Activated CD4-positive, alpha-beta memory T cell treated with anti-CD3 and anti-CD28 coated beads, Interleukin-2, amount 10 ng/mL, durations not matched to agents 7 days and 5 days (primary cell): ENCODE data around the gene IL4. TPM values are rescaled to one million over a fixed set of nuclear protein-coding genes. Genes with fewer than 3 reads are reported as not detected.
A peak's percentile ranks its signal among the peaks of the same experiment; 100 is the strongest.
"Not testable (repeated sequence)": the region's sequence is repeated elsewhere in the genome, so short reads cannot be mapped to it uniquely, and the experiment has no call there.

Experiments
- CTCF ChIA-PET: fragments of 350-600 bp; sonication (Branson Sonifier 250); formaldehyde crosslinking; loops from one replicate; lab custom pipeline; 2021; ENCODE audit warnings: antibody characterized with exemption, inconsistent platforms; lab: Charles Lee
- POLR2A ChIA-PET: fragments of 350-600 bp; sonication (Branson Sonifier 250); formaldehyde crosslinking; loops from one replicate; lab custom pipeline; 2021; ENCODE audit warnings: antibody characterized with exemption; lab: Charles Lee
- DNase-seq: peaks from one replicate; pipeline ENCODE4 v3.0.0-alpha.2; 2020
- H3K27ac Mint-ChIP-seq: one replicate; pipeline ENCODE4 v1.8.0; 2021; ENCODE audit warnings: mild to moderate bottlenecking, mixed read lengths
- H3K27me3 Mint-ChIP-seq: one replicate; pipeline ENCODE4 v1.8.0; 2021; ENCODE audit warnings: mixed read lengths
- H3K36me3 Mint-ChIP-seq: one replicate; pipeline ENCODE4 v1.8.0; 2021; ENCODE audit warnings: low read depth, mixed read lengths
- H3K4me1 Mint-ChIP-seq: one replicate; pipeline ENCODE4 v1.8.0; 2021; ENCODE audit warnings: mixed read lengths
- H3K4me3 Mint-ChIP-seq: one replicate; pipeline ENCODE4 v1.8.0; 2021; ENCODE audit warnings: mild to moderate bottlenecking, mixed read lengths
- H3K9me3 Mint-ChIP-seq: one replicate; pipeline ENCODE4 v1.8.0; 2021; ENCODE audit warnings: mixed read lengths
- total RNA-seq, 2 experiments: library from RNA; stranded (reverse); gene quantifications; one replicate each; pipeline ENCODE4 v1.2.3, GENCODE V29; 2021

IL4 gene
- total RNA-seq, 2 experiments from 2014 or later: 7.4 to 12.6 TPM

DNA sequence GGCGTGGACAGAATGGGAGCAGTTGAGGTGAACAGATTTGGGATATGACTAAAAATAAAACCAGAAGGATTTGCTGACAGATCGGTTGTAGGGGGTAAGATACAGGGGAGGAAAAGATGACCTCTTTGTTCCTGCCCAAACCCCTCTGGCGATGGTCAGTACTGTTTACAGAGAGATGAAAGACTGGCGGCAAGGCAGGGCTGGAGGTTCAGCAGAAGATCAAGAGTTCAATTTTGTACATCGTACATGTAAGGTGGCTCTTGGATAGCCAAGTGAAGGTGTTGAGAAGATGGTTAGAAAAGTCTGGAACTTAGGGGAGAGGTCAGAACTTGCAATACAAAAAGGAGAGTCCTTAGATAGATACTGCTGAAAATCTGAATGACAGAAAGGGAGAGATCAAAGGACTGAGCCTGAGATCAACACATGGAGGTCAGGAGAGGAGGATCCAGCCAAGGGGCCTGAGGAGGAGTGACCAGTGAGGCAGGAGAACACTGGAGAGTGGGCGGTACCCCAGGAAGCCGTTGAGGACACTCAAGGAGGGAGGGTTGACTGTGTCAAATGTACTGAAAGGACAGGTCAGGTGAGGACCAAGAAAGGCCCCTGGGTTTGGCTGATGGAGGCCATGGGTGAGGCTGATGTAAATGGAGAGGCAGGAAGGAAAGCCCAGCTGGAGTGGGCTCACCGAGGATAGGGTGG lies 7.1 kb downstream of the IL4 start:
- ChIA-PET POLR2A (no interaction called here), CTCF (no interaction called here)
- H3K27me3 Mint-ChIP-seq: peaks cover 2% of the 10 kb centered on the region
- no peaks in the 10 kb centered on the region for H3K9me3 Mint-ChIP-seq
- no peak overlapping the region for H3K27ac Mint-ChIP-seq
- peaks cover 14% of the 10 kb centered on the region for H3K36me3 Mint-ChIP-seq
- DNase-seq: no peak
- H3K4me1 Mint-ChIP-seq: peaks cover 28% of the 10 kb centered on the region
- no peak overlapping the region for H3K4me3 Mint-ChIP-seq

DNA sequence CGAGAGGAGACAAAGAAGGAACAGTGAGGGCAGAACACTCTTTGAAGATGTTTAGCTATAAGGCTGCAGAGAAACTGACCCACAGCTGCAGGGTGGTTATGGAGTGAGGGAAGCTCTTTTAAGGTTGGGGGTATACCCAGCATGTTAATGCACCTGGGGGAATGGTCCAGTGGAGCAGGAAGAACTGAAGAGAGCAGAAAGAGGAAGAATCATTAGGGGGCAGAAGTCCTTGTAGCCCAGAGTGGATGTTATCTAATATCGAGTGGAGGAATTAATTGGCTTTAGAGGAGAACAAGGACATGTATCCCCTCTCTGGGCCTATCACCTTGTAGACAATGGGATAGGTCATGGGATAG lies 7.7 kb downstream of the IL4 start:
- CTCF ChIA-PET: no interaction called here
- Mint-ChIP-seq H3K36me3 (peaks cover 14% of the 10 kb centered on the region), H3K4me3 (no peak overlapping the region), H3K27ac (no peak overlapping the region), H3K4me1 (peaks cover 27% of the 10 kb centered on the region), H3K27me3 (peaks cover 2% of the 10 kb centered on the region), H3K9me3 (no peaks in the 10 kb centered on the region)
- POLR2A ChIA-PET: no interaction called here
- no peak for DNase-seq

DNA sequence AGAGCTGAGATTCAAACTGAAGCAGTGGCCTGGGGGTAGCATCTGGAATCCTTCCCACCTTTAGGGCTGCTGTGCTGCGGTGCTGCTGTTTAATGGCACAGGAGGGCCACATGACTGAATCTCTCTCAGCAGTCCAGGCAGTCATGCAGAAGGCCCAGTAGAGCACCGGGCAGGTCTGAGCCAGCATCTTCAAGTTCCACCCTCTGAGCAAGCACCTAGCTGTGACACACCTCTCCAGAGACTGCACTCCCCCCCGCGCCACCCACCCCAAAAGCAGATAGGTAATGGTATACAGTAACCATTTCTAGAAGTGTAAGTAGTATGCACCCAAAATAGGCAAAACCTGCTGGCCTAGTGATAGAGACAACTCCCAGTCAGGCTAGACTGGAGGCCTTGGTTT lies 8.2 kb downstream of the IL4 start:
- Mint-ChIP-seq H3K27me3 (peaks cover 2% of the 10 kb centered on the region), H3K9me3 (no peaks in the 10 kb centered on the region), H3K4me3 (no peak overlapping the region), H3K27ac (no peak overlapping the region), H3K4me1 (peaks cover 25% of the 10 kb centered on the region), H3K36me3 (peaks cover 16% of the 10 kb centered on the region)
- ChIA-PET CTCF (interaction anchor here (0.8 kb wide), 1 partner anchor 176 kb away, joined by 3 read pairs; no protein-coding TSS in a partner anchor), POLR2A (no interaction called here)
- DNase-seq: no peak

DNA sequence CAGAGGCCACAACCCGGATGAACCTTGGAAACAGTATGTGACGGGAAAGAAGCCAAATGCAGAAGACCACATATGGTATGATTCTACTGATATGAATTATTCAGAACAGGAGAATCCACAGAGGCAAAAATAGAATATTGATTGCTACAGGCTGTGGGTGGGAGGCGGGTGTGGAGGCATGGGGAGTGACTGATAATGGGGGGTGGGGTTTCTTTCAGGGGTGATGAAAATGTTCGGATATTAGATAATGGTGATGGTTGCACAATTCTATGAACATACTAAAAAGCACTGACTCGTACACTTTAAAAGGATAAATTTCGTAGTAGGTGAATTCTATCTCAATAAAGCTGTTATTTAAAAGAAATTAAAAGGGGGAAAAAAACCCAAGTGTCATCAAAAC lies 10.7 kb downstream of the IL4 start:
- H3K4me1 Mint-ChIP-seq: peaks cover 43% of the 10 kb centered on the region
- no peak overlapping the region for H3K27ac Mint-ChIP-seq
- peaks cover 4% of the 10 kb centered on the region for H3K27me3 Mint-ChIP-seq
- DNase-seq: no peak
- ChIA-PET CTCF (no interaction called here), POLR2A (interaction anchor here (2.2 kb wide), 1 partner anchor 10 kb away, joined by 10 read pairs; no protein-coding TSS in a partner anchor)
- H3K4me3 Mint-ChIP-seq: no peak overlapping the region
- peaks cover 20% of the 10 kb centered on the region for H3K36me3 Mint-ChIP-seq
- no peaks in the 10 kb centered on the region for H3K9me3 Mint-ChIP-seq

DNA sequence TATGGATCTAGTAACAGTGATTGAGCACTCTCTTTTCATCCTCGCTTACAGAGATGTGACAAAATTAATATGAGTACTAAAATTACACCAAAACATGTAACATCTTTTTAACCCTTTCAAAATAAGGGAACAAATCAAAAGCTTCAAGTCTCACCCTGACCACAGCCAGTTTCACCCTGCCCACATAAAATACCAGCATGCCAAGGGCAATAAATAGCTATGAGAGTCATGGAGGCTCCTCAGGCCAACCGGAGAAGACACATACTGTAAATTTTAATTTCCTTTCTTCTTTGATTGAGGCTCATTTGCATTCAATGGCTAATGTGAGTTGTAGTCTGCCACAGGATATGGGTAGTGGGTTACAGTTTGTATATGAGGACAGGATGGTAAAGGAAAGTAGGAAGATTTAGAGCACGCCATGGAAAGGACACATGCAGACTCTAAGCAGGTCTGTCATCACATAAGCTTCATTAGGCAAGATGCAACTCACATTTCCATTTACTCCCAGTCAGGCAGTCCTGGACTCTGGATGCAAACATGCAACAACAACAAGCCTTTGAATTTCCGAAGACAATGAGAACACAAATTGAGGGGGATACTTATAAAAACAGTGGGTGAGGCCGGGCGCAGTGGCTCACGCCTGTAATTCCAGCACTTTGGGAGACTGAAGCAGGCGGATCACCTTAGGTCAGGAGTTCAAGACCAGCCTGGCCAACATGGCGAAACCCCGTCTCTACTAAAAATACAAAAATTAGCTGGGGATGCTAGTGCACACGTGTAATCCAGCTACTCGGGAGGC lies 11.3 kb downstream of the IL4 start:
- Mint-ChIP-seq H3K4me1 (peaks cover 46% of the 10 kb centered on the region), H3K4me3 (no peak overlapping the region), H3K27ac (peak overlapping the region; percentile 34), H3K36me3 (peaks cover 16% of the 10 kb centered on the region), H3K27me3 (peaks cover 4% of the 10 kb centered on the region), H3K9me3 (no peaks in the 10 kb centered on the region)
- ChIA-PET CTCF (no interaction called here), POLR2A (interaction anchor here (2.2 kb wide), 1 partner anchor 10 kb away, joined by 10 read pairs; no protein-coding TSS in a partner anchor)
- DNase-seq: no peak

DNA sequence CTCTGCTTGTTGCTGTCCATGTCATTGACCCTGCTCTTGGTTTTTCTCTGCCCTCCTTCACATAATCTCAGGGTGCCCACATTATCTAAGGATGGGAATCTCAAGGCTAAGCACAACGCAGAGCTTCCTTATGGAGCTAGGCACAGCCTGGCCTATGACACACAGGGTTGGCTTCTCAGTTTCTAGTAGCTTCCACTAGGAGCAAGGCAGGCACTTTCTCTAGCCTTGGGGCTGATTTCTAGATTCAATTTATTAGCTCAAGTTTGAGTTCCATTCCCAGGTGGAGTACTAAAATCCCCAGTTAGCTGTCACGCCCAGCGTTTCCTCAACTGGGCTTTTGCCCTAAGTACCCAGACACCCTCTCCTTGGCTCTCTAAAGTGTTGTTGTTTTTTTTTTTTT lies 12.4 kb downstream of the IL4 start:
- Mint-ChIP-seq H3K36me3 (peaks cover 10% of the 10 kb centered on the region), H3K4me1 (peaks cover 46% of the 10 kb centered on the region), H3K27me3 (peaks cover 4% of the 10 kb centered on the region), H3K27ac (no peak overlapping the region), H3K9me3 (no peaks in the 10 kb centered on the region), H3K4me3 (no peak overlapping the region)
- CTCF ChIA-PET: interaction anchor here (0.6 kb wide), 1 partner anchor 300 kb away, joined by 4 read pairs; no protein-coding TSS in a partner anchor
- POLR2A ChIA-PET: interaction anchor here (0.7 to 1.8 kb wide), 3 partner anchors 12 to 61 kb away, joined by 3 to 5 read pairs (median 3); no protein-coding TSS in a partner anchor
- DNase-seq: no peak

DNA sequence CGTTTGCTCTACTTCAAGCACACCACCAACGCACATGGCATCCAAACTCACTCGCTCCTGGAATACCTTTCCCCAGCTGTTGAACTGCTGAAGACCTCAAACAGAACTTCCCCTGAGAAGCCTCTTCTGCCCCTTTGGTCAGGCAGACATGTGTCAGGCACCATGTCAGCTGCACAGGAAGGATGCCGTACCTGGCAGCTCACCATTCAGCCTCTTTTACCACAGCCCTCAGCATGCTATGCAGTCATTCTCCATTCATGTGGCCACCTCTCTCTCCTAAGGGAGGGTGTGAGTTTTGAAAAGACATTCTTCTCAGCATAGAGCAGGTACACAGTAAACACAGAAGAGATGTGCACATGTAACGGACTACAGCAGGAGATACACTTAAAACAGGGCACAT lies 14.2 kb downstream of the IL4 start:
- H3K4me1 Mint-ChIP-seq: peaks cover 55% of the 10 kb centered on the region
- peaks cover 4% of the 10 kb centered on the region for H3K27me3 Mint-ChIP-seq
- H3K4me3 Mint-ChIP-seq: no peak overlapping the region
- peak; percentile 63 for DNase-seq
- H3K9me3 Mint-ChIP-seq: no peaks in the 10 kb centered on the region
- CTCF ChIA-PET: interaction anchor here (1.4 kb wide), 1 partner anchor 59 kb away, joined by 3 read pairs; the partner anchor contains the start of gene CCNI2
- peak overlapping the region; percentile 83 for H3K27ac Mint-ChIP-seq
- peaks cover 13% of the 10 kb centered on the region for H3K36me3 Mint-ChIP-seq
- POLR2A ChIA-PET: interaction anchor here (1.0 to 2.6 kb wide), 9 partner anchors 9 to 190 kb away, joined by 3 to 16 read pairs (median 3); partner anchors contain the start of genes CCNI2, IL13 and IL4

DNA sequence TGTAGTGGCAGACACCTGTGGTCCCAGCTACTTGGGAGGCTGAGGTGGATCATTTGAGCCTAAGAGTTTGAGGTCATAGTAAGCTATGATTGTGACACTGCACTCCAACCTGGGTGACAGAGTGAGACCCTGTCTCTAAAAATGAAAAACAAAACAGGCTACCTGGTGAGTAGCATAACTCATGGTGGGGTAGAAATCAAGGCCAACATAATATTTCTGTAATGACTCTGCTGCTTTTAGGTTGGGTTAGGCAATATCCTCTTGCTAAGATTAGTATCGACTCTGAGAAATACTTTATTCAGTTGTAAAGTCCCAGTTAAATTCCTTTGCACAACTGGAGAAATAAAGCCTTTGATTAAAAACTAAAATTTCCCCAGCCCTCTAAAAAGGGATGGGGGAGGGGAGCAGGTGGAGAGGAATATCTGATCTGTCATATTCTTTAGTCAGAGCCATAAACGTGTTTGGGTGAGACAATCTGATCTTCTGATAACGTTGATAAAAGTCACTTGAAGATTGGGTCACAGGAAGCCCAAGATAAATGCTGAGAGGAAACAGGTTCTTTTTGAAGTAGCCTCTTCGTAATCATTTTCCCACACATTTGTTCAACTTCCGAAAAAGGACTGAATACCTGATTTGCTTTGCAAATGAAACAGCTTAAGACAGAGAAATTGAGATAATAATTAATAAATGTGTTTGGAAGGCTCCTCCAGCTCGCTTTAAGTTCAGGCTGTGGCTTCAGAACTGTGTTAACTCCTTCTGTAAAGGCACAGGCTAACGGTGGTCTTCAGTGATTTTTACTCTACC lies 14.9 kb downstream of the IL4 start:
- H3K27me3 Mint-ChIP-seq: peaks cover 4% of the 10 kb centered on the region
- peak overlapping the region; percentile 83 for H3K27ac Mint-ChIP-seq
- H3K4me1 Mint-ChIP-seq: peaks cover 56% of the 10 kb centered on the region
- H3K9me3 Mint-ChIP-seq: no peaks in the 10 kb centered on the region
- no peak for DNase-seq
- POLR2A ChIA-PET: interaction anchor here (0.9 to 2.6 kb wide), 11 partner anchors 9 to 191 kb away, joined by 3 to 16 read pairs (median 3); partner anchors contain the start of genes CCNI2, IL13 and IL4
- H3K4me3 Mint-ChIP-seq: no peak overlapping the region
- CTCF ChIA-PET: interaction anchor here (1.0 to 1.4 kb wide), 3 partner anchors 27 to 132 kb away, joined by 3 to 4 read pairs (median 3); partner anchors contain the start of gene CCNI2
- H3K36me3 Mint-ChIP-seq: peaks cover 13% of the 10 kb centered on the region

DNA sequence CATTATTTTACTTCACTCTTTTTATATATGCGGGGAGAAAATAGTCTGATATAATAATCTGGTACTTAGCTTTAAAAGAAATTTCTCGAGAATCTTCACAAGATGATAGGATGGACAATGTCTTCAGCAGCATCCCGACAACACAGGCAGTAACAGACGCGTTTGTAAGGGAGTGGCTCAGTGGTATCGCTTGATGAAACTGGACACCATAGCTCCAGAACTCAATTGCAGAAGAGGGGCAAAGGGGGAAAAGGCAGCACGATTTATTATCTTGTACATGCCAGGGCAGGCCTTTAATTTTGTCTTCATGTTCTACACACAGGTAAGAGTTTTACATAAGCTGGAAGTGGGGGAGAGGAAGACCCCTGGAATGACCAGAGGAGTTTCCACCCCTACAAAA lies 15.7 kb downstream of the IL4 start:
- DNase-seq: no peak
- CTCF ChIA-PET: interaction anchor here (1.0 kb wide), 2 partner anchors 26 to 131 kb away, joined by 3 to 4 read pairs; no protein-coding TSS in a partner anchor
- POLR2A ChIA-PET: interaction anchor here (0.9 to 2.6 kb wide), 5 partner anchors 9 to 53 kb away, joined by 3 to 16 read pairs (median 3); partner anchors contain the start of genes IL13 and IL4
- Mint-ChIP-seq H3K9me3 (no peaks in the 10 kb centered on the region), H3K27ac (no peak overlapping the region), H3K27me3 (peaks cover 4% of the 10 kb centered on the region), H3K36me3 (peaks cover 14% of the 10 kb centered on the region), H3K4me1 (peaks cover 52% of the 10 kb centered on the region), H3K4me3 (no peak overlapping the region)

DNA sequence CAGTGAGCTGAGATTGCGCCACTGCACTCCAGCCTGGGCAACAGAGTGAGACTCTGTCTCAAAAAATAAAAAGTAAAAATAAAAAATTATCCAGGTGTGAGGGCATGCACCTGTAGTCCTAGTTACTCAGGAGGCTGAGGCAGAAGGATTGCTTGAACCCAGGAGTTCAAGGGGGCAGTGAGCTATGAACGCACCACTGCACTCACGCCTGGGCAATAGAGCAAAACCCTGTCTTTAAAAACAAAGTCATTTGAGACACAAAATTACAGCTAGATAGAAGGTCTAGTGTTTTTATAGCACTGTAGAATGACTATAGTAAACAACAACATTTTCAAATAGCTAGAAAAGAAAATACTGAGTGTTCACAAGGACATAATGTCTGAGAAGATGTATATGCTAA lies 16.4 kb downstream of the IL4 start:
- Mint-ChIP-seq H3K4me1 (peaks cover 46% of the 10 kb centered on the region), H3K9me3 (no peaks in the 10 kb centered on the region), H3K4me3 (no peak overlapping the region), H3K27me3 (peaks cover 2% of the 10 kb centered on the region), H3K27ac (no peak overlapping the region), H3K36me3 (peaks cover 14% of the 10 kb centered on the region)
- ChIA-PET CTCF (interaction anchor here (0.5 to 1.1 kb wide), 2 partner anchors 29 to 59 kb away, joined by 3 to 4 read pairs; no protein-coding TSS in a partner anchor), POLR2A (interaction anchor here (1.6 kb wide), 1 partner anchor 49 kb away, joined by 3 read pairs; no protein-coding TSS in a partner anchor)
- DNase-seq: no peak

DNA sequence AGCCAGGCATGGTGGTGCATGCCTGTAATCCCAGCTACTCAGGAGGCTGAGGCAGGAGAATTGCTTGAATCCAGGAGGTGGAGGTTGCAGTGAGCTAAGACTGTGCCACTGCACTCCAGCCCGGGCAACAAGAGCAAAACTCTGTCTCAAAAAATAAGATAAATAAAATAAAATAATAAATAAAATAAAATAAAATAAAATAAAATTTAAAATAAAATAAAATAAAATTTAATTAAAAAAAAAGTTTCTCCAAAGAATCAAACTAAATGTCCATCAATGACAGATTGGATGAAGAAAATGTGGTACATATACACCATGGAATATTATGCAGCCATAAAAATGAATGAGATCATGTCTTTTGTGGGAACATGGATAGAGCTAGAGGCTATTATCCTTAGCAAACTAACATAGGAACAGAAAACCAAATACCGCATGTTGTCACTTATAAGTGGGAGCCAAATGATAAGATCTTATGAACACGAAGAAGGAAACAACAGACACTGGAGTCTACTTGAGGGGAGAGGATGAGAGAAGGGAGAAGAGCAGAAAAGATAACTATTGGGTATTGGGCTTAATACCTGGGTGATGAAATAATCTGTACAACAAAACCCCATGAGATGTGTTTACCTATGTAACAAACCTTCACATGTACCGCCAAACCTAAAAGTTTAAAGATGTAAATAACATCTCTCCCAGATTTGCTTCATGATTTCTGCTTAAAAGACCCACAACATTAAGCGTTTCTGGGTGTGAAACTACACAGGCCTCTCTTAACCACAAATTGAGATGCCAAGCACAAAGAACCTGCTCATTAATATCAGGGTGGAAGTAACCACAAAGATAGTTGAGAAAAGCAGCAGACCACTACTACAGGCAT lies 18.2 kb downstream of the IL4 start:
- H3K9me3 Mint-ChIP-seq, H3K4me3 Mint-ChIP-seq, H3K27me3 Mint-ChIP-seq, CTCF ChIA-PET, DNase-seq: not testable (repeated sequence)
- POLR2A ChIA-PET: interaction anchor here (0.6 kb wide), 1 partner anchor 46 kb away, joined by 3 read pairs; no protein-coding TSS in a partner anchor
- Mint-ChIP-seq H3K27ac (peak overlapping the region; percentile 54), H3K36me3 (peaks cover 11% of the 10 kb centered on the region), H3K4me1 (peaks cover 34% of the 10 kb centered on the region)
